Measurements from ENCODE around the gene EPYC.

EPYC gene

DNA sequence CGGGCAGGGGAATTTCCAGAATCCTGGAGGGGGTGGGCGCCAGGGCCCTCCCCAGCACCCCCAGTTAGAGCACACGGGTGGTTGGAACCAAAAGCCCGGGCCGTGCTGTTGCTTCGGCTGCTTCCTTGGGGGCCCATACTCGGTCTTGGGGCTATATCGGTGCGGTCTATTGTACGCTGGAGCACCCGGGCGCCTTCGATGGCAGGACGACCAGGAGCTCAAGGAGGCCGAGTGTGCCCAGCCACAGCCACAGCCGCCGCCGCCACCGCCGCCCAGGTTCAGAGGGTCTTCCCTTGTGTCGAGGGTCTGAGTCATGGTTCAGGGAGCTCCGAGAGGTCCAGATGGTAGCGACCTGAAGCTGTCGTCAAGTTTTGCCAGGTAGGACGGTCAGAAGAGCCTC, 50.3 kb downstream of the EPYC start:
- DNase-seq (ENCODE audit: low spot score): no peak

DNA sequence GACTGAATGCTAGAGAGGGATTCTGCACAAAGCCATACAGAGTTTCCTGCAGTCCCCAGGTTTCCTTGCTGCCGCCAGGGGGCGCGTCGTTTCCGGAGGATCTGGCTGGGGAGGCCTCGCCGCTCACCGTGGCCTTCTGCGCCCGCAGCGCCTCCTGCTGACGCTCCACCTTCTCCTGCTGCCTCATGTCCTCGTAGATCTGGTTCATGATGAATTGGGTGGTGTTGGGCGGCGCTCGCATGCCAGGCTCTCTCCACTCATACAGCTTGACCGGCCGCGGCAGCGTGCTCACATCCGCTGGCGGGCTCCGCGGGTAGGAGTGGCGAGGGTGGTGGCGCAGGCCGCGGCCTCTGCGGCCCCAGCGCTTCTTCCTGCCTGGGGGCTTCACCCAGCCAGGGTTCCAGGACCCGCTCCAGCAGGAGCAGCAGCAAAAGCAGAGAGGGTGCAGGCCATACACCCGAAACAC, 50.8 kb downstream of the EPYC start:
- DNase-seq (ENCODE audit: low spot score): peak; percentile 12

DNA sequence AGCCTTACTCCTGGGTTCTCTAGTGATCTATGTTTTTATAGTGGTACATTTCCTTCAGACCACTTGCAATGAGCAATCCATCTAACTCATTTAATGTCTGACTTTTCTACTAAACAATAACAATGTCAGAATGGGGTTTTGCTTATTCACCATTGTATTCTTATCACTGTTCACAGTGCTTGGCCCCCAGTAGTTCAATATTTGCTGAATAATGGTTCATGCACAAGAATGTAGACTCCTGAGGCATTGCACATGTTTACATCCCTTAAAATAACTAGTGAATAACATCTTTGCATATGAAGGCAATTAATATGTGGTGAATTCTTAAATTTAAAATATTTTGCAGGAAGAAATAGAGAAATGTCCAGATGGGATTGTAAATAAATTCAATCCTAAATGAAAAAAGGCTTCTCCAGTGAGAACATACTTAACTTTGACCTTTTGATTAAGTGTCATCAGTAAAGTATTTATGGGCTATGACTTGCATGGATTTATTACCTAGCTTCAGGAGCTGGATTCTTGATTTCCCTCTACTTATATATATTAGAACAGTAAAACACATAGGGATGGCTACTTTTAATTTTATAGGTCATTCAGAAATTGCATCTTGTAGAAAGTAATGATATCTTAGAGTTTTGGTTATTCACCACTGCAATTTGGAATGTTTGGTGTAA, 53.2 kb downstream of the EPYC start:
- no peak for DNase-seq (ENCODE audit: low spot score)

DNA sequence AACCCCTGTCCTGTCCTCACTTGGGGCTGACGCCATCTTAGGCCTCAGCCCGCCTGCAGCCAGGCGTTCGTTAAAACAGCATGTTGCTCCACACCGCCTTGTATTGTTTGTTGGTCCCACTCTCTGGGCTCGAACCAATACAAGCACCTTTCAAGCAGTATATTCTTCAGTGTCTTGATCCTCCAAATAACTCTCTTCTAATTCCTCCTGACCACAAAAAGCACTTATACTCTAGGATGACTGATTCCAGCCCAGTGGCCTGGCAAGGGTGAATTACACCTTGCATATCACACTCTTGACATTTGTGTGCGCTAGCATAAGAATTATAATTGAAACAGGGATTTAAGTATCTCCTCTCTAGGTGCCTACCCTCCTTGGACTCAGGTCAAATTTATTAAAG, 56.9 kb downstream of the EPYC start:
- no peak for DNase-seq (ENCODE audit: low spot score)

DNA sequence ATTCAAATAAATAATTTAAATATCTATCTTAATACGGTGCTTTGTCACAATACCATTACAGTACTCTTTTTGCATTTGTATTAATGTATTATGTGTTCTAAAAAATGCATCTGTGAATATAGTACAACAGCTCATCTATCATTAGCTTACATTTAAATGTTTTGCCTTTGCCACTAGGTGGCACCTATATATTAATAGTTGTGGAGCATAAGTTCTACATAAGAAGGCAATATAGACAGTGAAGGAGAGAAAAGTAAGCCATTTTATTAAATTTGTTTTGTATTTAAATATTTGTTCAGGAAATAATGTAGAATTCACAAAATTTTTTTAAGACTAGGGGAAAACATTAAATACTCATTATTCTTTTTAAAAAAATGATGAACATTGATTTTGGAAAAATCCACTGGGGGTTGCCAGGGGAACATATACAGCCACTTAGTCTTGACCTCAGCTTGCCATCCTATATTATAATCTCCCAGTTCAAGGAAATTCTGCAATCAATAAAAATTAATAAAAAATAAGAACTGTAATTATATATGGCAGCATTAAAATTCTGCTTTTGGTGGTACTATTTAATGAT, 59.6 kb downstream of the EPYC start:
- DNase-seq (ENCODE audit: low spot score): peak; percentile 16

GRCh38 chr12:90943255-90943654, 61.5 kb downstream of the EPYC start:
- DNase-seq (ENCODE audit: low spot score): no peak

- DNase-seq (ENCODE audit: low spot score): peak; percentile 31
Measured at GRCh38 chr12:90940872-90941499, 63.8 kb downstream of the EPYC start.

- no peak for DNase-seq (ENCODE audit: low spot score)
Measured at GRCh38 chr12:90939382-90939781, 65.4 kb downstream of the EPYC start.

GRCh38 chr12:90938451-90938850, 66.3 kb downstream of the EPYC start:
- no peak for DNase-seq (ENCODE audit: low spot score)

- no peak for DNase-seq (ENCODE audit: low spot score)
Measured at GRCh38 chr12:90937651-90938050, 67.1 kb downstream of the EPYC start.

DNA sequence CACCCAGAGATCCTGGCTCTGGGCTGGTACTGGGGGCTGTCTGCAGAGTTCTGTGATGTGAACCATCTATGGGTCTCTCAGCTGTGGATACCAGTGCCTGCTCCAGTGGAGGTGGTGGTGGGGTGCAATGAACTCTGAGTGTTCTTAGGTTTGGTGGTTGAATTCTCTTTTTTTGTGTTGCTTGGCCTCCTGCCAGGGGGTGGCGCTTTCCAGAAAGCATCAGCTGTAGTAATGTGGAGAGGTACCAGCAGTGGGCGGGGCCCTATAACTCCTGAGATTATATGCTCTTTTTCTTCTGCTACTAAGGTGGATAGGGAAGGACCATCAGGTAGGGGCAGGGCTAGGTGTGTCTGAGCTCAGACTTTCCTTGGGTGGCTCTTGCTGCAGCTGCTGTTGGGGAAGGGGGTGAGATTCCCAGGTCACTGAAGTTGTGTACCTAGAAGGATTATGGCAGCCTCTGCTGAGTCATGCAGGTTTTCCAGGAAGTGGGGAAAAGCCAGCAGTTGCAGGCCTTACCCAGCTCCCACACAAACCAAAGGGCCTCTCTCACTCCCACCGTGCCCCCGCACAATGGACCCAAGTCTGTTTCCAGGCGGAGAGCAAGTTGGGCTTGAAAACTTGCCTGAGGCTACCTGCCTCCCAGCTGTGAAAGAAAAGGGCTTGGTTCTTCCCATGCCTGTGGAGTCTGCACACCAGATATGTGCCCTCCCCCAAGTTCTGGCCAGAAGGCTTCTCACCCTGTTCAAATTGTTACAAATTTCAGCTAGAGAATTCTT, 68.4 kb downstream of the EPYC start:
- DNase-seq (ENCODE audit: low spot score): no peak

DNA sequence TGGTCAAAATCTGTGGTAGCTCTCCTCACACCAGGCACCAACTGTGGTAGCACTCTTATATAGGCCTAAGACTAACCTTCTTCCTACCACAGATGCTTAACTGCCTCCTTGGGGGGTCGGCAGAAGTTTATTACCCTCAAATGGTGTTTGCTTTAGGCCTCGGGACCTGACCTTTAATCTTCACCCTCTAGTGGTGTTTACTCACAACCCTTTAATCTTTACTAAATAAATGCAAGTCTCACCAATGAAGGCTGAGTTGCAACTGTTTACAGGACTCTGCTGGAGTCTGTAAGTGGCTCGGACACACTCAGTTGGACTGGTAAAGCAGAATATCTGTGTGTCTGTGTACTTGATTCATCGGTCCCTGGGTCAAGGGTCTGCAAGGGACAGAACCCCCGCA, 79.2 kb downstream of the EPYC start:
- DNase-seq (ENCODE audit: low spot score): no peak

DNA sequence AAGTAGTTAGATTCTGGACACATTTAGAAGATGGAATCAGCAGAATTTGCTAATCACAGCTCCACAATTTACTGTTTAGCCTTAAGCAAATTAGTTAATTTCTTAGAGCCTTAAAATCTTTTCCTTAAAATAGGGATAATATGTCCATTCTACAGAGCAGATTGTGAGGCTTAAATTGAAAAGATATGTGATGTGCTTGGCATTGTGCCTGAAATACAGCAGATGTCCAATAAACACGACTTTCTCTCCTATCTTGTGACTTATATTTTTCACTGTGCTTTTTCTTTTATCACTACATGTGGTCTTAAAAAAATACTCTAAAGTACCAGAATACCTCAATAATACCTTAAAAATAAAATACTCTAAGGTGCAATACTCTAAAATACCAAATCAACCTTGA, 80.4 kb downstream of the EPYC start:
- DNase-seq (ENCODE audit: low spot score): no peak

DNA sequence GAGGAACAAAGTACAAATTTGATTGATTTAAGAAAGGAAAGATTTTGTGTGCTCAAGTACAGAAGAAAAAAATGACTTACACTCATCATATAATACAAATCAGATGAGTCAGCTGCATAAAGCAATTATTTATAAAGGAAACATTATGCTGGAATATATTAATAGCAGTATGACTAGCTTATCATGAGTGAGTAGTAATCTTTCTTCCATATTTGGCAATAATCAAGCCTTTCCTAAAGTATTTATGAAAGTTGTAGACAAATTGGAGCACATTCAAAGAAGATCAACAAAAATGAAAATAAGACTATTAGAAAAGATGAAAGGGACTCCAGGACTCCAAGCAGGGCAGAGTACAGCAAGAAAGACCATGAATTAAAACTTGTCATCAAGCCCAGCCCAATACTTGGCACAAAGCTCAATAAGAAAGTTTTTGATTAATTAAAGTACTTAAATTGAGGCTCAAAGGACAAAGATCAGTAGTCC, 82.6 kb downstream of the EPYC start:
- no peak for DNase-seq (ENCODE audit: low spot score)

DNA sequence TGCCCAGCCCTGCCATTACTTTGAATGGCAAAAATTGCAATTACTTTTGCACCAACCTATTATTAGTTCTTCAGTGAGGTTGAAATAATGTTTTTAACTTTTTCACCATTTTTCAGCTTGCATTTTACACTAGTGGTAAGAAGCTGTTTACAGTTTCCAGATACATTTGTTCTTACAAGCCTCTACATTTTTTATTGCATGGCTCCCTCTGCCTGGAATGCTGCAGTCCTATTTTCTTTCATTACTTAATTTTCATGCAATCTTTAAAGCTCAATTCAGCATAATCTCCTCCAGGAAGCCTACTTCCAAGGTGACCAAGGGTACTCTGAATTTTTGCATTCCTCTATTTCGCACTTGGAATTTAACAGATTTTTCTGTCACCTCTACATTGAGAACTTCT, 83.2 kb downstream of the EPYC start:
- DNase-seq (ENCODE audit: low spot score): no peak

DNA sequence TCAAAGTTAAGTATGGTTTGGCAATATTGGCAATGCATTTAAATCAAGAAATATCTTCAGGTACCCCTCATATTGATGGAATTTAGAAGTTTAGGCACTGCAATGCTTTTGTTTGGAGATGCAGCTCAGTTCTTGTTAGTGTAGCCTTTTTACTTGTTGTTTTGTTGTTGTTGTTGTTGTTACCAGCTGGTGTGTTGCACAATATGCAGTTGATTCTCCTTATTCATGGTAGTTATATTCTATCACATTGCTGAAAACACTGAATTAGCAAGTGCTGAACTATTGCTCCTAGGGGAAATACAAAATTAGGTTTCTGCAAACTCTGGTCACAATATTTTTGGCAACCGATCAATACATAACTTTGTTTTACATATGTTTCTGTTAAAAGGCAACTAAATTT, 84.5 kb downstream of the EPYC start:
- DNase-seq (ENCODE audit: low spot score): no peak

DNA sequence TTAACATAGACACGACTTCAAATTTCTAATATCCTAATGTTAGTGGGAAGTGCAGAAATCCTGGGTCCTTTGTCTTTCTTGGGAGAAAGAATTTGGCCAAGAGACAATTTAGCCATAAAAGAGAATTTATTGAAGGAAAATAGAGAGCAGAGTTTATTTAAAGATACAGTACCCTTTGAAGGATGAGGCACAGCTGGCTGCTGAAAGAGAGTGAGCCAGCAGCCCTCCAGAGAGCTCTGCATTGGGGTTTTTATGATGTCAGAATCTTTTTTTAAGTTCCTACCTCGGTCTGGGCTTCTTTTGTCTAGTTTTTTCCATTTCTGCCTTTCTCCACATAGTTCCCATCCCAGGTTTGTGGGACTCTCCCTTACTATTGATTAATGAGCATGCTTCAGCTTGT, 87.3 kb downstream of the EPYC start:
- no peak for DNase-seq (ENCODE audit: low spot score)

- DNase-seq (ENCODE audit: low spot score): no peak
Measured at GRCh38 chr12:90916516-90916915, 88.3 kb downstream of the EPYC start.

DNA sequence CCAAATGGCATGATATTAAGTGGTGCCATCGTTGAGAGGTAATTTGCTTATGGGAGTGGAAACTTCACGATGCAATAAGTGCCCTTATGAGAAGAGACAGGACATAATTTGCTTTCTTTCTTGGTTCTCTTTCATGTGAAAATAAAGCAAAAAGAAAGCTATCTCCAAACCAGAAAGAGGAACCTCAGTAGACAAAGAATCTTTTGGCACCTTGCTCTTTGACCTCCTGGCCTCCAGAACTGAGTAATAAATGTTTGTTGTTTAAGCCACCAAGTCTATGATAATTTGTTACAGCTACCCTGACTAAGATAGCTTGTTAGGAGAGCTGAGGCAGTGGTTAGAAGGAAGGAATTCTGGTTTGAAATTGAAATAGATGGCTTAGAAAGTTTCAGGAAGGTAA, 89.4 kb downstream of the EPYC start:
- DNase-seq (ENCODE audit: low spot score): no peak

Measured in activated CD4-positive, alpha-beta T cell treated with anti-CD3 and anti-CD28 coated beads, Interleukin-2, Interleukin-4, amounts not matched to agents 100 ng/mL and 50 ng/mL, durations not matched to agents 16 hours and 8 hours (primary cell).